Measurements from ENCODE around the gene TLR5.
A peak's percentile ranks its signal among the peaks of the same experiment; 100 is the strongest.

Gene TLR5

DNA sequence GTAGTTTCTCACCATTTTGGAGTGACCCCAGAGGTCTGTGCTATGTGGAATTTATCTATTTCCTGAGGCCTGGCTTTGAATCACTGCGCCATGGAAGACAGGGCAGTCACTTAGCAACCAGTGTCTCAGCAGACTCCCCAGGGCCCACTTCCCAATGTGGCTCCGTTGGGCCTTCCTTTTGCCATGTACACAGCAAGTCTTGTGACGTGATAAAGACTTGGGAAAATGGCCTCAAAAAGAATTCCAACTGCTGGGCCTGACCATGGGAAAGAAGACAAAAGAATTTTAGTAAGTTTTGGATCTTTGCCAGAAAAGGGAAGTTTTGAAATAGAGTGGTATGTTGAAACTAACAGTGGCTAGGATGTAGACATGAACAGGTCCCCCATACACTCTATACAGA lies 36.2 kb downstream of the TLR5 start:
- DNase-seq = no peak

DNA sequence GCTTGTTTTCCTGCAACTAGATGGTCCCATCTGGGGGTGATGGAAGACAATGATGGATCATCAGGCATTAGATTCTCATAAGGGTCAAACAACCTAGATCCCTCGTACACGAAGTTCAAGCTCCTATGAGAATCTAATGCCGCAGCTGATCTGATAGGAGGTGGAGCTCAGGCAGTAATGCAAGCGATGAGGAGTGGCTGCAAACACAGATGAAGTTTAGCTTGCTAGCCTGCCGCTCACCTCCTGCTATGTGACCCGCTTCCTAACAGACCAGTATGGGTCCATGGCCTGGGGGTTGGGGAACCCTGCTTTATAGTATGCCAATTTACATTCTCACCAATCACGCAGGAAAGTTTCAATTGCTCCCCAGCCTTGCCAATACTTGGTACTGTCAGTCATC lies 37.5 kb downstream of the TLR5 start:
- no peak for DNase-seq

DNA sequence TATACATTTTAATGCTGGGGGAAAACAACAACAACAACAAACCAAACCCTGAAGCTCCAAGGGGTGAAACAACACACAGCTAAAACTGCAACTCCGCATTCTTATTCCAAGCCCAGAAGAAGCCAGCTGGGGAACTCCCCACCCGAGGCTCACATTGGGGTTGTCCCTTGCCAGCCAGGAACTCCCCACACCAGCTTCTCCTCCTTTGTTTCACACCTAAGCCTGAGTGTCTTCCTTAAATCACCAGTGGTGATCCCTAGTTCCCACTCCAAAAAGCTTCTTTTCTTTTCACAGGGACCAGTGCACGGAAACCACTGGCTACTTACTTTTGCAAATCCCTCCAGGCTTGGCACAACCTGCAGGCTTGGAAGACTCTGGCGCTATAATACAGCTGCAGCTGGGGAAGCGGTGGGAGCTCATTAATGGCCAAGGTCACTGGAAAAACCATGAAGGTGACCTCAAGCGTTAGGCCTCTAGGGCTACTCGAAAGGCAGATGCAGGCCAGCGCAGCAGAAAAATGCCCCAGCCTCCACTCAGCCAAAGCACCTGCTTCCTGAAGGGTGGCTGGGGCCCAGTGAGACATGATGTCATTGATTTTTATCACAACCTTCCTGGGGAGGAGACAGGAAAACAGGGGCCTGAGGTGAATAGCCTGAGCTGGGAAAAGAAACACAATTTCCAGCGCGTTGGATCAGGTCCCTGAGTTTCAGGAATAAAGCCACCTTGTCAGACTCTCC lies 40.1 kb downstream of the TLR5 start:
- DNase-seq = no peak

DNA sequence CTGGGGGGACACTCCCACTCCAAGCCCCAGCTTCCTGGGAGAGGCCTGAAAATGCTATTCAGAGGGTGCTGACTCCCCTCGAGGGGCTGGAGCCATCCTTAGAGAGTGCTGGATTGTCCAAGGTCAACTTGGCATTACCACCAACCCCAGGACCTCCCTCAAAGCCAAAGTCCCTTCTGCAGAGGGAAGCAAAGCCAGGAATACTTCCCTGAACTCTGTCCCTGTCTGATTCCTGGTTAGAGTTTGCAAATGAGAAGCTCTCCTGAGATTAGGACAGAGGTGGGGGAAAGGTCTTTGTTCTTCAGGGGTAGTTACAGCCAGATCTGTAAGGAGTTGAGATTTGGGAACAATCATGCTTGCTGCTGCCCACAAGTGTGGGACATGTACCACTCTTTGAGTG lies 45.3 kb downstream of the TLR5 start:
- DNase-seq = no peak

DNA sequence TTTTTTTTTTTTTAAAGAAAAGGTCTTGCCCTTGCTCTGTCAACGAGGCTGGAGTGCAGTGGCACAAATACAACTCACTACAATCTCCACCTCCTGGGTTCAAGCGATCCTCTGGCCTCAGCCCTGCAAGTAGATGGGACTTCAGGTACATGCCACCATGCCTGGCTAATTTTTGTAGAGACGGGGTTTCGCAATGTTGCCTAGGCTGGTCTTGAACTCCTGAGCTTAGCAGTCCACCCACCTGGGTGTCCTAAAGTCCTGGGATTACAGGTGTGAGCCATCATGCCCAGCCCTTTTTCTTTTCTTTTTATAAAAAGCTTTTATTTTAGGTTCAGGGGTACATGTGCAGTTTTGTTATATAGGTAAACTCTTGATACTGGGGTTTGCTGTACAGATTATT lies 47.2 kb downstream of the TLR5 start:
- DNase-seq = no peak

DNA sequence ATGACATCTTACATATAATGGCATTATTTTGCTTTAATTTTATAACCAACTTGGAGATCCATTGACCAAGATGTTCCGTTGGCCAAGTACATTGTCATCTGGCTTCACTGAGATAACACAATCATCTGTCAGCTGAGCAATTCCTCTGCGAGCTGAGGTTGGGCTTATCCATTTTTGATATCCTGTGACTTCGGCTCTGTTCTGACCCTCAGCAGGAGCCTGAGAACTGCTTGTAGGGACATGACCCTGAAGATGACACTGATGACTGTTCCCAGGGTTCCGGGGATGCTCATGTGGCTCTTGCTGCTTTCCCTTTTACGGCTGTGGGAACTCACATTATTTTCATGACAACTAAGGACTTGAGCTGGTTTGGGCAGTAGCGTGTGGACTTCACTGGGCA lies 51.2 kb downstream of the TLR5 start:
- no peak for DNase-seq

DNA sequence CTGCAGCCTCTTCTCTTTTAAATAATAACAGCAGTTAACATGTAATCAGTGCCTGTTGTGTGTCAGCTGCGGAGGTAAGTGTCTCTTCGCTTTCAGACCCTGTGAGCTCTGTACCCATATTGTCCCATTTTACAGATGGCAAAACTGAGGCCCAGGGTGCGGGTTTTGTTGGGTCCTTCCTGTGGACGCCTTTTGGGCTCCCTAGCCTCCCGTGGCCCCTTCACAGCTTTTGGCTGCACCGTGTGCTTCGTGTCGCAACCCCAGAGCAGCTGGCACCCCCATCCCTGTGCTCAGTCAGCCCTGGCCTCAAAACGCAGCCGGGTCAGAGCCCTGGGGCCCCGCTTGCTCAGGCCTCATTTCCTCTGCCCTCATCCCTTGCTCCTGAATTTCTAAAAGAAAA lies 53.8 kb downstream of the TLR5 start:
- DNase-seq = no peak

DNA sequence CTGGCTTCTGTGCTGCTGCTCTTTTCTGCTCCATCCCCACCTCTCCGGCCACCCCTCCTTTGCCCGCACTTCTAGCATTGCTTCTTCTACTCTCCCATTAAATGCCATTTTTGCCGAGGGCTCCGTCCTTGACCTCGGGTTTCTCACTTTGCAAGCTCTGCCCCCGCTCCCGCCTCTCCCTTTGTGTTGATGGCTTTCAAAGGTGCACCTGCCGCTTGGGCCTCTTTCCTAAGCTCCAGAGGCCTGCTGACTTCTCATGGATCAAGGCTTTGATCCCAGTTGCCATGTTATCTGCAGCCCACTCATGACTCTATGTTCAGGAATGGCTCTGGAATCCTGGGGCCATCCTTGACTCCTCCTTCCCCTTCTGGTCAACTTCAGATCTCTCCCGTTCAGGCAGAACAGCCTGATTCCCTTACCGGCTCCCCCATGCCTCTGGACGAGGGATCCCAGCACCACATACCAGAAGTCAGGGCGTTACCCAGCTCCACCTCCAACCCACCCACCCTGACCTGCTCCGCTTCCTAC lies 54.3 kb downstream of the TLR5 start:
- DNase-seq = no peak

DNA sequence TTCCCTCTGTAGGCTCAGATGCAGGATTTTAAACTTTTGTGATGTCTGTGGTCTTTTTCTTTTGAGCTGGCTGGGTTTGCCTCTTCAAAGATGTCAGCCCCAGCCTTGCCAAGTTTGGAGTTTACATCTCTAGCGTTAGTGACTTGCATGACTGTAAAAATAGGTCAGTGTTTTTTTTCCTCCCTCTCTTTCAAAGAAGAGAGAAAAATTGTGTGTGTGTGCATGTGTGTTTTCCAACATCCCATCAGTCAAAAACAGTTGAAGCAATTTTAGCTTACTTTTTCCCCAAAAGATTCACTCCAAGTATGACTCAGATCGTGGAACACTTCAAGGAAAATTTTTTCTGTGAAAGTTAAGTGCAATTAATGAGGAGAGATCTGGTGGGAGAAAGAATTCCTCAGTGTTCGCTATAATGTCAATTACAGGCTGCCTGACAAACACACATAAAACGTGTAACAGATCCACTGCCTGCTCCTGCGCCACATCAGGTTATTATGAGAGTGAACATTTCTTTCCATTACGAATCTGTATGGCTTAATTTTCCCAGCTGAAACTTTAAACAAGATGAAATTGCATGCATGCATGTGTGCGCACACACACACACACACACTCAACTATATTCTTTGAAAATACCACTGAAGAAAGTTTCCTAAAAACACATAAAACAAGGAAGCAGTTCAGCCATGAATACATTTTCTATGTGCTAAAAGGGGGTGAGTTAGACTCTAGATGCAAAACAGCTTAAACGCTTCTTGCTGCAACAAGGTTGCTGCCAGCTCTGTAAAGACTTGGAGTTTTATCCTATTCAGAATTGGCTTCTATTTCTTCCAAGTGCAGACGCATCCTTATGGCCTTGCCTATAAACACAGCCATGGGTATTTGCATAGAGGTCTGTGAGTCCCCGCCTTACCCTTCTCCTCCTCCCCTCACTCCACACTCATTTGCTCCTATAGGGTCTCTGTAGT lies 55.5 kb downstream of the TLR5 start:
- no peak for DNase-seq

DNA sequence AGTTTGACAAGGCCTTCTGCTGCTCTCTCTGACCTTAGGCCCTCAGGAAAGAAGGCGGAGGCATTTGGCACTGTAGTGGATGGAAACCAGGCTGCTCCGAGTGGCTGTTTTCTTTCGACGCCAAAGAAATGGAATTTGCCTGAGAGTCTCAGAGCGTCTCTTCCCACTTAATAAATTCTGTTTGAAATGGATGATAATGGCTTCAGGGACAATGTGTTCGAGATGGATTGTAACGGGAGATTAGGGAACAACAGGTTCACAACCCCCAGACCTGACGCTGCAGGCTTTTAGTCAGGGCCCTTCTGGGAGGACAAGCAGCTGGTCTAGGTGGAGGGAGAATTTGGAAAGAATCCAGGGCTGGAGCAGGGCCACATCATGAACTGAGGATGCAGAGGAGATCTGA lies 58.6 kb downstream of the TLR5 start:
- DNase-seq = no peak

DNA sequence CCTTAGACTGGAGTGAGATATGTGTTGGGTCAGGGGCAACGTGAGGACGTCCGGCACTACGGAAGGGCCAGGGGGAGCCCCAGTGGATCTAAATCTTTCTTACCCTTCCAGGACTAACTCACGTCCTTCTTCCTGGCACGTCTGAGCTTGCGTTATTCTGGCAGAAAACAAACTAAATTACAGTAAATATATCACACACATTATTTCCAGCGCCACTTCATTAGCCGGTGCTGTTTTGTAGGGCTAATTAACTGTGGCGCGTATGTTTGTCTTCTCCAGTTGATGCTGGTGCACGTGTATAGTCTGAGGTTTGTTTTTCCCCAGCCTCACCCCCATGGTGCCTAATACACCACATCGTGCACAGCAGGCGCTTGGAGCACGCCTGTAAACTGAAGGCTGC lies 59.2 kb downstream of the TLR5 start:
- no peak for DNase-seq

DNA sequence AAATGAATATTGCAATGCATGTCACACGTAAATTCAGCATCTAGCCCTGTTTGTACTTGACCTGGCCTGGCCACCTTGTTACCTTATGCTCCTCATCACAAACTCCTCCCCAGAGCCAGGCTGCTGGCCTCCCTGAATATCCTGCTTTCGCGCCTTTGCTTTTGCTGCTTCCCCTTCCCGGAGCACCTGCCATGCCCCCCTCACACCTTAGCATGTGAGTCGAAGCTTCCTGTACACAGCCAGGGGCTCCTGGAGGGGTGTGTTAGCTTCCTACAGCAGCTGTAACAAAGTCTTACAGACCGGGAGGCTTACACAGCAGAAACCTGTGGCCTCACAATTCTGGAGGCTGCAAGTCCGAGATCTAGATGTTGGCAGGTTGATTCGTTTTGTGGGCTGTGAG lies 60.1 kb downstream of the TLR5 start:
- DNase-seq = no peak

DNA sequence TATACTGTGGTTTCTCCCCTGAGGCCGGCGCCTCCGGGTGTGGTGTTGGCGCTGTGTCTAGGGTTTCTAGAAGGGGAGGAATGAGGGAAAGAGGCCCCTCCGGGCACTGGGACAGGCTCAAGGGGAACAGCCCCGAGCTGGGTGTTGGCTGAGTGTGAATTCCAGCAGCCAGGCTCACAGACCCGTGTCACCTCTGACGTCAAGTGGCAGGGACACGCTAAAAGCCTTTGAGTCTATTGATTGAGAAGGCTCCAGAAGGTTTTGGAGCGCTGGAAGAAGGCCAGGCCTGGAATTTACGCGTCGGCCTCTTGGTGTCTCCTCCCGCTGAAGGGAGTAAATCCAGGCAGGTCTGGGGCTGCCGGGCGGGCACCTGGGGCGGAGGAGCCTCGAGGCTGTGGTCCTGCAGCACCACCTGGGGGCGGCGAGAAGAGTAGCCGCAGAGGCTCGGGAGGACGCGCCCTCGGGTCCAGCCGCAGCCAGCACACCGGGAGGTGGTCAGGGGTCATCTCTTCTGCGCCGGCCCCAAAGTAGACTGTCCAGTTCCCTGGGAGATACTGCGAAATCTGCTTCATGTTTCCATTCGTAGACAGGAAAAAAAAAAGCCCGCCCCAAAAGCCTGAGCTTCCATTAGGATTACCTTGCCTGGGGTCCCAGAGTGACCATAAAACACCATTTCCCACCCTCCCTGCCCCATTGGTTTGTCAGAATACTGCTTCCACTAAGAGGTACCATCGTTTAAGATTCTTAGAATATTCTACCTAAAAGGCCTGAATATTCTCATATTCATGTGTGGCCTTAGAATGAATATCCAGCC lies 61.7 kb downstream of the TLR5 start:
- DNase-seq = peak; percentile 85

DNA sequence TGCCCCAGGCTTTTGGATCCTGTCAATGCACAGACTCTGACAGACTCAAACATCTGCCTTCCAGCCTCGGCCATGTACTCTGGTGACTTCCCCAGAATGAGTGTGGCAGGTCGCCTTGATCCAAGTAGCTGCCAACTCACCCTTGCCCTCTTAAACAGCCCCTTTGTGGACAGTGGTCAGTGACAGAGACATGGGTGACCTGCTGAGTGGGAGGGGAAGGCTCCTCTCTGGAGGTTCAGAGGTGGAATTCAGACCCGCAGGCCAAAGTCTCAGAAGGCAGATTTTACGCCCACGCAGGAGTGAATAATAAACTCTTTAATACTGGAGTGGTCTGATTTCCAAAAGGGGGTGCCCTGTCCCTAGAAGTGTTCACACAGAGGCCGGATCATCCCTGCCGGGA lies 63.5 kb downstream of the TLR5 start:
- no peak for DNase-seq

DNA sequence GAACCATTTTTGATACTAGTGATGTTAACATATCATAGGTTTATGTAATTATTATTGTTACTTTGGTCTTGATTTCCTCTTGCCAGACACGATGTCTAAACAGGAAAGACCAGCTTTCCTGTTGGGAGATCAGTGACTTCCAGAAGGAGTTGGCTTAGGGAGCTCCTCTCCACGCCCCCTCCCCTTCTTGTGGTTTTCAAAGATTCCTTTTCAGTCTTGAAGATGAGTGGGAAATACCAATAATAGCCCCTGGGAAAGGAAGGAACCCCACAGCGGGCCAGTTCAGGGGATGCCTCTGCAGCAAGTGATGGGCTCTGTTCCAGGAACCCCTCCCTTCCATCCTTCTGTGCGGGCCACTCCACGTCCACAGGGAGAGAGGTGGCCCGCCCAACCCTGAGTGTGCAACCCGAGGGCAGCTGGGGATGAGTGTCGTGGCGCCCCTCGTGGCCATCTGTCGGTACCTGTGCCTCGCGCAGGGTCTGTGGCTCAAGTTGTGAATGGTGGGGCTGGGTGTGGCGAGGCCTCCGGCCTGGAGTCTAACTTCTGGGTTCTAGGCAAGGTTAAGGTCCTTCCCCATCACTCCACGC lies 65.7 kb downstream of the TLR5 start:
- no peak for DNase-seq

DNA sequence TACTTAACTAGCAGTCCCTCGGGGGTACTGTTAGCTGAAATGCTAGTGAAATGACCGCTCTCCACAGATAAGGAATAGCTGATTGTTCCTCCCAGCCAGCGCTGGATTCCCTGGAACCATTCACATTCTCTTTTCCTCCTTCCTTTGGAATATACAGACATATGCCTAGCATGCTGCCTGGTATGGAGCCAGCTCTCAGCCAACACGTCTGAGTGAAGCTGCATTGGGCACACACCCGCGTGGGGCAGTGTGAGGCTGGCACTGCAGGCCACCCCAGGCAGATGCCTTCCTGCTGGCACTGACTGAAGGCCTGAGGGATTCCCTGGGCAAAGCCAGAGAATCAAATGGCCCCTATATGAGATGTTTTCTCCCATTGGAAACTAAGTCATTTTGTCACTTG lies 66.7 kb downstream of the TLR5 start:
- DNase-seq = no peak

DNA sequence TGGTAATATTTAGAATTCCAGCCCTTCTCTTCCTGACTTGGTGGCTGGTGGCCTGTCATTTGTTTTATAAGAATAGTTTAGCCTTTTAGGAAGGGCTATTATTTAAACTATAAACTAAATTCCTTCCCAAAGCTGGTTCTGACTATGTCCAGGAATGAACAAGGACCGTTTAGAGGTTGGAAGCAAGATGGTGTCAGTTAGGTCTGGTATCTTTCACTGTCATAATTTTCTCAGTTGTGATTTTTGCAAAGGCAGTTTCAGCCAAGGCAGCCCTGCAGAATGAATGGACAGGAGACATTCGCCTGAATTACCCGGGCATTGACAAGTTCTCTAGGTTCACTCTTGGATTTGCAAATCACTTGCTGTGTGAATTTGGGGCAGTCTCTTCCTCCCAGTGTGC lies 67.2 kb downstream of the TLR5 start:
- DNase-seq = no peak

DNA sequence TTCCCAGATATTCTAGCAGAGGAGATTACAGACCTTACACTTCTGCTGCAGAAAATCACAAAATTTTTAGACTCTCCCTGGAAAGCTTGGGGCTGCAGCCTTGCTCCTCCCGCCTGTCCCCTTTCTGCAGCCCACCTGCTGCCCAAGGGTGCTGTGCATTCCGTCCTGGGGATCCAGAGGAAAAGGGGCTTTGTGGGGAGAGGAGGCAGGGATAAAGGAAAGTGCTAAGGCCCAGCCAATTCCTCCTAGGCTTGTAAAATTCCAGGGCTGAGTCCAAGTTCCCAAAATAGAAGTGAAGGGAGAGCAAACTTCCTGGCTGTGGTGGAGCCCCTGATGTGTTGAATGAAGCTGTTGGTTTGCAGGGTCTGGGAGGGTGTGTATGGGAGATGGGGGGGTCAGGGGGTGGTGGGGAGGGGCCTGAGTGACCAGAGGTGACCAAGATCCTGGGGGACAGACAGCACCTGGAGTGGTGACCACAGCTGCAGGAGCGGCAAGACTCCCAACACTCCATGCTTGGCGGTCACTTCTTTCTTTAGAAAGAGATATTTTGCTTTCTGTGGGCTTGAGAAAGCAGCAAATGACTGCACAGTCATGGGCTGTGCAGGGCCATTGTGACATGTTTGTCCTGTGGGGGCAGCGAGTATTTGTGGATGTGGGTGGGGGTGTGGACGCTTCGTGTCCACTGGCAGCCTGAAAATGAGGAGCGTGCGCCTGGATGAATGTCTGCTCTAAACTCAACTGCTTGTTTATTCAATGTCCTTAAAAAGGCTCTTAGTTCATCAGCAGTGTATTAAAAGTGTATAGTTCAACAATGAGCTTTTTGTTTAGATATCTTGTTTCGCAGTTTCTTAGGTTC lies 68.4 kb downstream of the TLR5 start:
- no peak for DNase-seq

DNA sequence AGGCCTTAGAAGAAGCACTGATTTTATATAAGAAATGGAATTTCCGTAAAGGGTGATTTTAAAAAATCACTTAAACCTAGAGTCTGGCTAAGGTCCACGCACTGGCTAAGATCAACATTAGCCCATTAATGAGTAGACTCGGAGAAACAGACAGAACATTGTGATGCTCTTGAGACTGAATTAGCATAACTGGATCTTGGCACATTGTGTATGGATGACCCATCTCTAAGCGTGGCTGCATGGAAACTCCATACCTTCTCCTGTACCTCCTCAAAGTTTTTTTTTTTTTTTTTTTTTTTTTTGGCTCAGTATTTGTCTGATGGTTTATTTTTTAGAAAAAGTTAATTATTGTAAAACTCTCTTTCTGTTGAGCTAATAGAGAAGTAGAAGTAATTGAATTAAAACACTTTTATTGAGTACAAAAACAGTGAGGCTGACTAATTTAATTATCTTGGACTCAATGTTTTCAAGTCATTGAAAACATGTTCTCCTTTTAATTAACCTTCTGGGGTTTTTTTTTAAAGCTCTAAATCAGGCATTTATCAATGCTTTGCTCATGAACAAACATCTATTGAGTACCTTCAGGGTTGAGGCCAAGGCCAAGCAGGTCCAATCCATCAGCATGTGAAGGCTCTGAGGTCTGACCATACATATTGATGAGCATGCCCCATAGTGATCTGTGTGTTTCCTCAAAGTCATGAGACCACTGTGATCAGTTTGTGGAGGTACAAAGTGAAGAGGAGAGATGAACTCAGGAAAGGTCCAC lies 74.0 kb downstream of the TLR5 start:
- no peak for DNase-seq

DNA sequence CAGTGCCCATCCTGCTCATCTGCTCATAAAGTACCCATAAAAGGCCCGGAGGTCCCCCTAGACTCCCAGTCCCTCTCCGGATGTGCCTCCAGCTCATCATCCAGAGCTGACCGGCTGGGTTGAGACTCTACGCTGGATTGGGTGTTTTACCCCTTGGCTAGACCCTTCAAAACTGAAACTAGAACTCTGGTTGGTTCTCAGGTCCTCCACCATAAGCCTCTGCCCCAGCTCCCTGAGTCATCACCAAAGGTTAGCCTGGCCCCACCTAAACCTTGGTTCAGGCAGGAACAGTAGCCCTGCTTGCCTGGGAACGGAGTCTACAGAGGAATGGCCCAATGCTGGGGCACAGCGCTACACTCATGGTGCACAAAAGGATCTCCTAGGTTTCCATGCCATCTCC lies 75.1 kb downstream of the TLR5 start:
- no peak for DNase-seq

DNA sequence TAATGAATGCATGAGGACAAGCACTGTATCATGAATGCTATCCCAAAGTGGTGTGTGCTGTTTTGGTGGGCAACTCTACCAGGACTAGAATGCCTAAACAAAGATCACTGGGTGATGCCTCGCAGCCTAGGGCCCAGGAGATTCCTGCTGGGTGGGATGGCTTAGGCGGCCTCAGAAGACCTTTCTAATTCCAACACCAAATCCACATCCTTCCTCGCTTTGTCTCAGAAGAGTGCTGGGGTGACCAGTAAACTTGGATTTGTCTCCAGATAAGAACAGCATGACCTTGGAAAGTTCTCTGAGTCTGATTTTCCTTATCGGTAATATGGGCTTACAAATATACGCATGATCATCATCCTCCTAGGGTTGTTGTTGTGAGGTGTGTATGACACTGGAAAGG lies 76.6 kb downstream of the TLR5 start:
- DNase-seq = no peak
